Liver (tissue), 9 donors: ENCODE results near the gene CCDC190. TPM values are rescaled to one million over a fixed set of nuclear protein-coding genes. Genes with fewer than 3 reads are reported as not detected.
A peak's percentile ranks its signal among the peaks of the same experiment; 100 is the strongest.
"Not testable (repeated sequence)": the region's sequence is repeated elsewhere in the genome, so short reads cannot be mapped to it uniquely, and the experiment has no call there.

Experiments
- DNase-seq: peaks from one replicate; pipeline ENCODE4 v3.0.0-alpha.2; 2017; ENCODE audit warnings: low spot score
- H3K27ac ChIP-seq, 2 donors: one replicate each; pipeline ENCODE4 v1.7.0; 2013; ENCODE audit warnings: inconsistent platforms in 2 of 2, low read length in 2 of 2, control low read depth in 1 of 2, low read depth in 1 of 2, mild to moderate bottlenecking in 1 of 2
- H3K27me3 ChIP-seq, 4 donors: one replicate each; pipeline versions ENCODE4 v1.6.1 to v1.7.0; 2013; ENCODE audit warnings: low read length in 3 of 4, inconsistent platforms in 1 of 4, mild to moderate bottlenecking in 1 of 4, moderate library complexity in 1 of 4; ENCODE audit not compliant: control insufficient read depth in 4 of 4, insufficient read depth in 4 of 4
- H3K36me3 ChIP-seq, 4 donors: one replicate each; pipeline versions ENCODE4 v1.6.1 to v1.7.0; 2013; ENCODE audit warnings: low read length in 3 of 4, mild to moderate bottlenecking in 3 of 4, low read depth in 1 of 4, moderate library complexity in 1 of 4; ENCODE audit not compliant: control insufficient read depth in 4 of 4, insufficient read depth in 3 of 4
- H3K4me1 ChIP-seq, 4 donors: one replicate each; pipeline versions ENCODE4 v1.6.1 to v1.7.0; 2013; ENCODE audit warnings: low read length in 3 of 4, mild to moderate bottlenecking in 3 of 4, moderate library complexity in 1 of 4; ENCODE audit not compliant: control insufficient read depth in 4 of 4, insufficient read depth in 4 of 4
- H3K4me3 ChIP-seq, 3 donors: one replicate each; pipeline versions ENCODE4 v1.6.1 to v1.7.0; 2013; ENCODE audit warnings: low read length in 3 of 3, control low read depth in 1 of 3, low read depth in 1 of 3, mild to moderate bottlenecking in 1 of 3
- H3K9ac ChIP-seq, 2 donors: one replicate each; pipeline ENCODE4 v1.7.0; 2013; ENCODE audit warnings: low read length in 2 of 2, mild to moderate bottlenecking in 2 of 2, moderate library complexity in 2 of 2, control low read depth in 1 of 2, low read depth in 1 of 2
- H3K9me3 ChIP-seq, 4 donors: one replicate each; pipeline versions ENCODE4 v1.6.1 to v1.7.0; 2013; ENCODE audit warnings: low read length in 3 of 4; ENCODE audit not compliant: control insufficient read depth in 4 of 4
- EGR1 ChIP-seq, 2 donors: IDR thresholded peaks; 2 replicates each; pipeline ENCODE4 v1.6.1; 2016 to 2018; ENCODE audit warnings: antibody characterized with exemption in 2 of 2, low read depth in 2 of 2
- FOXA1 ChIP-seq: IDR thresholded peaks from 2 replicates; pipeline ENCODE4 v1.6.1; 2016; ENCODE audit warnings: antibody characterized with exemption
- FOXA2 ChIP-seq: IDR thresholded peaks from 2 replicates; pipeline ENCODE4 v1.6.1; 2016; ENCODE audit warnings: antibody characterized with exemption
- GABPA ChIP-seq, 2 donors: IDR thresholded peaks in 1 of 2; conservative IDR thresholded peaks in 1 of 2; 2 replicates each; pipeline ENCODE4 v1.6.1; 2016; ENCODE audit warnings: antibody characterized with exemption in 2 of 2, mild to moderate bottlenecking in 1 of 2, moderate library complexity in 1 of 2
- HNF4A ChIP-seq, 2 donors: conservative IDR thresholded peaks; 2 replicates each; pipeline ENCODE4 v1.6.1; 2016; ENCODE audit warnings: antibody characterized with exemption in 2 of 2, mild to moderate bottlenecking in 2 of 2
- HNF4G ChIP-seq: IDR thresholded peaks from 2 replicates; pipeline ENCODE4 v1.6.1; 2016; ENCODE audit warnings: antibody characterized with exemption
- JUND ChIP-seq, 2 donors: IDR thresholded peaks; 2 replicates each; pipeline ENCODE4 v1.6.1; 2016; ENCODE audit warnings: antibody characterized with exemption in 2 of 2
- NR2F2 ChIP-seq: IDR thresholded peaks from 2 replicates; pipeline ENCODE4 v1.6.1; 2016; ENCODE audit warnings: antibody characterized with exemption
- RAD21 ChIP-seq, 2 donors: IDR thresholded peaks; 2 replicates each; pipeline ENCODE4 v1.6.1; 2016; ENCODE audit warnings: antibody characterized with exemption in 2 of 2, mild to moderate bottlenecking in 2 of 2
- RXRA ChIP-seq, 2 donors: IDR thresholded peaks; 2 replicates each; pipeline ENCODE4 v1.6.1; 2017 to 2018; ENCODE audit warnings: antibody characterized with exemption in 2 of 2, mild to moderate bottlenecking in 1 of 2
- SP1 ChIP-seq: IDR thresholded peaks from 2 replicates; pipeline ENCODE4 v1.6.1; 2018; ENCODE audit warnings: antibody characterized with exemption, mild to moderate bottlenecking
- TAF1 ChIP-seq: conservative IDR thresholded peaks from 2 replicates; pipeline ENCODE4 v1.6.1; 2016; ENCODE audit warnings: antibody characterized with exemption, mild to moderate bottlenecking
- WGBS: extraction: QIAGEN DNeasy Blood & Tissue Kit; methylation state at CpG from one replicate; pipeline ENCODE4 v1.1.7; 2013; 5-methylcytosine and 5-hydroxymethylcytosine counted together
- polyA plus RNA-seq, 2 donors: library from polyadenylated mRNA; stranded (reverse) in 1 of 2; unstranded in 1 of 2; fragments of 200-250 nt in 1 of 2; fragments of >200 nt in 1 of 2; fragmentation: Nextera tagmentation in 1 of 2; extraction: Ambion mirVana in 1 of 2; gene quantifications; one replicate each; pipeline versions ENCODE4 v1.2.1 to v1.2.3, GENCODE V29; 2013 to 2015
- total RNA-seq, 2 donors: library from RNA; depleted of rRNA; stranded (reverse); fragments of >200 nt; gene quantifications; one replicate each; pipeline ENCODE4 v1.2.3, GENCODE V29; 2014
- TF ChIP-seq, protein P1 (sequence below): fragments of 150-350 bp; IDR thresholded peaks from 2 replicates; pipeline ENCODE4 v1.5.1; 2017; ENCODE audit warnings: improper control_type of control experiment, low read depth, low read length; ENCODE audit not compliant: missing input control
- TF ChIP-seq, protein P2 (sequence below): IDR thresholded peaks from 2 replicates; pipeline ENCODE4 v1.6.1; 2016; ENCODE audit warnings: antibody characterized with exemption
- TF ChIP-seq, protein P3 (sequence below): IDR thresholded peaks from 2 replicates; pipeline ENCODE4 v1.6.1; 2016; ENCODE audit warnings: antibody characterized with exemption
- TF ChIP-seq, protein P4 (sequence below): IDR thresholded peaks from 2 replicates; pipeline ENCODE4 v1.6.1; 2016; ENCODE audit warnings: antibody characterized with exemption
- donor health status: healthy.
- donor health status: healthy.
- donor health status: healthy.
- donor health status: healthy.
- donor health status: healthy.

The CCDC190 gene
- total and polyA plus RNA-seq, 4 donors: not detected

DNA sequence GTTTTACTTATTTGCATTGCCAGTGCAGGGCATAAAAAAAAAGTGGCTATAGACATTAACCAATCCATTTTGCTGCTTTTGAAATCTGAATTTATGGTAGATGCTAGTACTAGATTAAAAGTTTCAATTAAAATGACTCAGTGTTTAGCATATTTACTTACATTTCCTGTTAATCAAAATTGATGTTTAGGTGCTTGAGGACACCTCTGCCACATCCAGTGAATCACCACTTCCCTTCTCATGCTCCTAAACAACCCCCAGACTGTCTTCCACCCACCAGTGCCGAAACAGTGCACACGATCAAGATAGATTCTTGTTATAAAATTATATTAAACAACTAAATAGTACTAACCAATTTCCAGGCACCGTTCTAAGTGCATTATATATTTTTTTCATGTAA is 37.7 kb downstream of the CCDC190 start (continued):
- no peak for TF ChIP-seq FOXA2

DNA sequence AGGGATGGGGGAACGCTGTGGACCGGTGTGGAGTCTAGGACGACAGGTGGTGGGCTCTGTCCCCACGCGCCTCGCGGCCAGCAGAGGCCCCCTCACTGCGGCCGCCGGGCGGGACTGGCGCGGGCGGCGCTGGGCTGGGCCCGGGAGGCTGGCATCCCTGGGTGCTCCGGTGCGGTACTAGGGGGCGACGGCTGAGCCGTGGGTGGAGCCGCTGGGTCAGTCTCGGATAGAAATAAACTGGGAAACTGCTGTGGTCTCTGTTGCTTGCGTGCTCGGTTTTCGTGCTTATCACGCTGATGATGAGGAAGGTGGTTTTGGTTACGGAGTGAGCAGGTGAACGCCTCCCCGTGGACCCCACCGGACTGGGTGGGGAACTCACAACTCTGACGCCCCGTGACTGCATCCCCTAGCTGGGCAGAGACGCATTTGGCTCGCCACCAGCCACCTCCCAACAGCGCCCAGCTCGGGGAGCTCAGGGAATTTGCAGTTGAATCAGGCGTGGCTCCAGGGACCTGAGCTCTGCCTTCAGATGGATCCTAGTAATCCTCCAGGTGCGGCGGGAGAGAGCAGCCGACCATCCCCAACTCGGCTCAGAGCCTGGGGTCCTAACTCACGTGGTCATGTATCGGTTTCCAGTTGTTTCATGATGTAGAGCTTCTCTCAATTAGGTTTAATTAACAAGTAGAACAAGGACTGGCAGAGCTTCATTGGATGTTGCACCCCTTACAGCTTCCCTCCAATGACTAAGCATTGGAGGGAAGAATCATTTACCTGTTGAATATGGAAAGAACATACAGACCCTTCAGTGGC is 38.4 kb downstream of the CCDC190 start:
- H3K27me3 ChIP-seq: no peaks in the 10 kb centered on the region
- WGBS: 7% methylated on average over 44 of the region's 44 CpGs
- no peak for DNase-seq
- no peaks in the 10 kb centered on the region for H3K36me3 ChIP-seq
- no peak overlapping the region for H3K9ac ChIP-seq
- H3K4me3 ChIP-seq: peak overlapping the region in 2 of 3 donors; percentile 29 to 54
- no peak for TF ChIP-seq TAF1
- TF ChIP-seq, protein P1, sequence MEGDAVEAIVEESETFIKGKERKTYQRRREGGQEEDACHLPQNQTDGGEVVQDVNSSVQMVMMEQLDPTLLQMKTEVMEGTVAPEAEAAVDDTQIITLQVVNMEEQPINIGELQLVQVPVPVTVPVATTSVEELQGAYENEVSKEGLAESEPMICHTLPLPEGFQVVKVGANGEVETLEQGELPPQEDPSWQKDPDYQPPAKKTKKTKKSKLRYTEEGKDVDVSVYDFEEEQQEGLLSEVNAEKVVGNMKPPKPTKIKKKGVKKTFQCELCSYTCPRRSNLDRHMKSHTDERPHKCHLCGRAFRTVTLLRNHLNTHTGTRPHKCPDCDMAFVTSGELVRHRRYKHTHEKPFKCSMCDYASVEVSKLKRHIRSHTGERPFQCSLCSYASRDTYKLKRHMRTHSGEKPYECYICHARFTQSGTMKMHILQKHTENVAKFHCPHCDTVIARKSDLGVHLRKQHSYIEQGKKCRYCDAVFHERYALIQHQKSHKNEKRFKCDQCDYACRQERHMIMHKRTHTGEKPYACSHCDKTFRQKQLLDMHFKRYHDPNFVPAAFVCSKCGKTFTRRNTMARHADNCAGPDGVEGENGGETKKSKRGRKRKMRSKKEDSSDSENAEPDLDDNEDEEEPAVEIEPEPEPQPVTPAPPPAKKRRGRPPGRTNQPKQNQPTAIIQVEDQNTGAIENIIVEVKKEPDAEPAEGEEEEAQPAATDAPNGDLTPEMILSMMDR: no peak
- TF ChIP-seq SP1: no peak
- TF ChIP-seq EGR1 (IDR thresholded peaks at IDR 0.05; ENCODE audit: low read depth in 2 of 2): no peak
- no peak for TF ChIP-seq RXRA (IDR thresholded peaks at IDR 0.05)
- TF ChIP-seq GABPA (IDR thresholded peaks at IDR 0.05 in 1 of 2, conservative IDR thresholded peaks at IDR 0.05 in 1 of 2): no peak
- TF ChIP-seq NR2F2: no peak
- TF ChIP-seq, protein P2, sequence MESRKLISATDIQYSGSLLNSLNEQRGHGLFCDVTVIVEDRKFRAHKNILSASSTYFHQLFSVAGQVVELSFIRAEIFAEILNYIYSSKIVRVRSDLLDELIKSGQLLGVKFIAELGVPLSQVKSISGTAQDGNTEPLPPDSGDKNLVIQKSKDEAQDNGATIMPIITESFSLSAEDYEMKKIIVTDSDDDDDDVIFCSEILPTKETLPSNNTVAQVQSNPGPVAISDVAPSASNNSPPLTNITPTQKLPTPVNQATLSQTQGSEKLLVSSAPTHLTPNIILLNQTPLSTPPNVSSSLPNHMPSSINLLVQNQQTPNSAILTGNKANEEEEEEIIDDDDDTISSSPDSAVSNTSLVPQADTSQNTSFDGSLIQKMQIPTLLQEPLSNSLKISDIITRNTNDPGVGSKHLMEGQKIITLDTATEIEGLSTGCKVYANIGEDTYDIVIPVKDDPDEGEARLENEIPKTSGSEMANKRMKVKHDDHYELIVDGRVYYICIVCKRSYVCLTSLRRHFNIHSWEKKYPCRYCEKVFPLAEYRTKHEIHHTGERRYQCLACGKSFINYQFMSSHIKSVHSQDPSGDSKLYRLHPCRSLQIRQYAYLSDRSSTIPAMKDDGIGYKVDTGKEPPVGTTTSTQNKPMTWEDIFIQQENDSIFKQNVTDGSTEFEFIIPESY: no peak
- no peak for TF ChIP-seq FOXA1
- TF ChIP-seq FOXA2: no peak
- TF ChIP-seq HNF4A (conservative IDR thresholded peaks at IDR 0.05): no peak
- TF ChIP-seq RAD21 (IDR thresholded peaks at IDR 0.05): no peak
- no peak for TF ChIP-seq JUND (IDR thresholded peaks at IDR 0.05)
- TF ChIP-seq, protein P3, sequence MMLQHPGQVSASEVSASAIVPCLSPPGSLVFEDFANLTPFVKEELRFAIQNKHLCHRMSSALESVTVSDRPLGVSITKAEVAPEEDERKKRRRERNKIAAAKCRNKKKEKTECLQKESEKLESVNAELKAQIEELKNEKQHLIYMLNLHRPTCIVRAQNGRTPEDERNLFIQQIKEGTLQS: no peak
- TF ChIP-seq, protein P4, sequence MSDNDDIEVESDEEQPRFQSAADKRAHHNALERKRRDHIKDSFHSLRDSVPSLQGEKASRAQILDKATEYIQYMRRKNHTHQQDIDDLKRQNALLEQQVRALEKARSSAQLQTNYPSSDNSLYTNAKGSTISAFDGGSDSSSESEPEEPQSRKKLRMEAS: no peak
- TF ChIP-seq HNF4G: no peak
- H3K4me1 ChIP-seq: peaks cover 5 to 12% (median 9%) of the 10 kb centered on the region in 4 donors
- H3K27ac ChIP-seq: no peak overlapping the region
- H3K9me3 ChIP-seq: no peaks in the 10 kb centered on the region

DNA sequence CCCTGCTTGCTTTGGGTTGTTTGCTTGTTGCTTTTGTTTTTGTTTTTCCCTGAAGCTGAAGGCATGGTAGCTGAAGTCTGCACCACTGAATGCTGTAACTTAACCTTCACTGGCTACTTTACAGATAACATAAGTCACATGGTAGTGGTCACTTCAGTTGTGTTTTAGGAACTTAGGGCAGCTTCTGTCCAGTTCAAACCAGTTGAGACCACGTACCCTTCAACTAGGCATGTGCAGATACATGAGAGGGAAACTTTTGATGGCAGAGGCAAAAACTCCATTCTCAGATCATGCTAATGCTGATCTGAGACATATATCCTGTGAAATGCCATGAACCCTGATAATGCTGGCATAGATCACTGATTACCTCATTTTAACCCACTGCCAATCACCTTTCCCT is 42.3 kb downstream of the CCDC190 start:
- not testable (repeated sequence) for H3K27me3 ChIP-seq, H3K9ac ChIP-seq, H3K4me3 ChIP-seq, H3K36me3 ChIP-seq, H3K9me3 ChIP-seq, H3K27ac ChIP-seq, DNase-seq
- peaks cover 5 to 12% (median 9%) of the 10 kb centered on the region in 4 donors for H3K4me1 ChIP-seq
- 95% methylated on average over 1 of the region's 1 CpG for WGBS

DNA sequence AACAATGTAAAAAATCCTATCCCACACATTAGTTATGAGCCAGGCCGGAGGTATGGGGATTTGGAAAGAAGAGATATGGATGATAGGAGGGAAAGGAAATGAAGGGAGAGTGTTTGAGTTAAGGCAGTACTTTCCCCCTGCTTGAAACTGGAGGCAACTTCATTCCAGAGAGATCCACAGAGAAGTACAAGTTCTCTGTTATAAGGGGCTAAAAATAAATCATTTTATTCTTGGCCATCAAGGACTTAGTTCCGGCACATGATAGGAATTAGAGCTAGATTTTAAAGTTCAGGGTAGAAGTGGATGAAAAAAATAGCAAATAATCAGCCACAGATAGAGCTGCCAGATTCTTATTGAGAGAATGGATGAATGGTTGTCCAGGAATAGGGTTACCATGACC is 42.8 kb downstream of the CCDC190 start:
- DNase-seq, H3K9me3 ChIP-seq, H3K27ac ChIP-seq, H3K4me3 ChIP-seq, H3K36me3 ChIP-seq, H3K9ac ChIP-seq, H3K27me3 ChIP-seq: not testable (repeated sequence)
- 95% methylated on average over 2 of the region's 2 CpGs for WGBS
- peaks cover 5 to 12% (median 9%) of the 10 kb centered on the region in 4 donors for H3K4me1 ChIP-seq

DNA sequence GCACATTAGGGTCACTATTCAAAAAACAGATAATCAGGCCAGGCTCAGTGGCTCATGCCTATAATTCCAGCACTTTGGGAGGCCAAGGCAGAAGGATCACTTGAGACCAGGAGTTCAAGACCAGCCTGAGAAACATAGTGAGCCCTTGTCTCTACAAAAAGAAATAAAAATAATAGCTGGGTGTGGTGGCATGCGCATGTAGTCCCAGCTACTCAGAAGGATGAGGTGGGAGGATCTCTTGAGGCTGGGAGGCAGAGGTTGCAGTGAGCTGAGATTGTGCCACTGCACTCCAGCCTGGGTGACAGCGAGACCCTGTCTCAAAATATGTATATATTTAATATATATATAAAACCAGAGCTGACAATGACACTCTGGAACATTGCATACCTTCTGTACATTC is 48.6 kb downstream of the CCDC190 start:
- 99% methylated on average over 2 of the region's 2 CpGs for WGBS
- H3K9ac ChIP-seq, DNase-seq, H3K4me3 ChIP-seq, H3K9me3 ChIP-seq, H3K27me3 ChIP-seq, H3K36me3 ChIP-seq, H3K27ac ChIP-seq, H3K4me1 ChIP-seq: not testable (repeated sequence)
